GM19351 (cell line): ENCODE results near the gene SPEN.
A peak's percentile ranks its signal among the peaks of the same experiment; 100 is the strongest.

ENCODE experiments used
- ATAC-seq: cut with Tn5 transposase; IDR thresholded peaks from one replicate; pipeline ENCODE4 v1.9.1; 2021; ENCODE audit warnings: mild to moderate bottlenecking, moderate library complexity; ENCODE audit not compliant: unreplicated experiment

The SPEN gene

DNA sequence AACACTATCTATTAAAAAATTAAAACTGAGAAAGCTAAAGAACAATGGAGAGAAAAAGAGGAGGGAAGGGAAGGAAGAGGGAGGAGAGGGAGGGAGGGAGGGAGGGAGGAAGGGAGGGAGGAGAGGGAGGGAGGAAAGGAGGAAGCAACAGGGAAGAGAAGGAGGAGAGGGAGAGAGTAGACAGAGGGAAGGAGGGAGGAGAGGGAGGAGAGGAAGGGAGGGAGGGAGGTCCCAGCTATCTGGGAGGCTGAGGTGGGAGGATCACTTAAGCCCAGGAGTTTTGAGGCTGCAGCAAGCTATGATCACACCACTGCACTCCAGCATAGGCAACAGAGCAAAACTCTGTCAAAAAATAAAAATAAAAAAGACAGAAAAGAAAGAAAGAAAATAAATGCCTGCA, 111.9 kb downstream of the SPEN start:
- no peak for ATAC-seq

DNA sequence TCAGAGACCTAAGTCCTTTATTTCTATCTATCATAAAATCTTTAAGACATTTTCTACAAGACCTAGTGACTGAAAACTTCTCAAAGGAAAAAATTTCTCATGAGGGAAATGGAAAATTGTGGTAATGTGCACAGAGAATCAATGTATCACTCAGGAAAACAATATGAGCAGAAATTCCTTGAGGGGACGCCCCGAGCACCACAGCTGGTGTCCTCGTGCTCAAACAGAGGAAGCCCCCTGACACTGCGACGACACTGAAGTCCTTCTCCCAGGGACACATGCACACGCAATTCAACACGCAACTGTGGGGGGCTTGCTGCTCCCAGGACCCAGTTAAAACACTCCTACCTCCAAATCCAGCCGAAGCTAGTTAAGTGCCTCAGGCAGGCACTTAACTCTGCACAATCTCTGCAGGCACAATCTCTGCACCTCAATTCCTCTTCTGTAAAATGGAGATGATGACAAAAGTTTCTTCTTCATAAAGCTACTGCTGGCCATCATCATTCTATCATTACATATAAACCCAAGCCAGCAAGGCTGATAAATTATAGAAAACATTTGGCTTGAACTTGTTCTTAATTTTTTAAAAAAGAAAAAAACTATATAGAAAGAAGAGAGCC, 112.4 kb downstream of the SPEN start:
- ATAC-seq = no peak

DNA sequence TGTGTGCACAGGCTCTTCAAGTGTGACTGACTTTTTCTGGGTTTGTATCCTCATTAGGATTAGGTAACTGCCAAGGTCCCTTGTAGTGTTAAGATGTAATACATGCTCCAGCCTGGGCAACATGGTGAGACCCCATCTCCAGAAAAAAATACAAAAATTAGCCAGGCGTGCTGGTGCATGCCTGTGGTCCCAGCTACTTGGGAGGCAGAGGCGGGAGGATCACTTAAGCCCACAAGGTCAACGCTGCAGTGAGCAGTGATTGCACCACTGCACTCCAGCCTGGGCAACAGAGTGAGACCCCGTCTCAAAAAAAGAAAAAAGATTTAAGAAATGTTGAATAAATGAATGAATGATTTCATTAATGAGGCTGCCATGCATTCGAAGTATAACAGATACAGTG, 113.3 kb downstream of the SPEN start:
- ATAC-seq = no peak

- ATAC-seq = no peak
These were observed 114.0 kb downstream of the SPEN start for GRCh38 chr1:15961492-15961891.

DNA sequence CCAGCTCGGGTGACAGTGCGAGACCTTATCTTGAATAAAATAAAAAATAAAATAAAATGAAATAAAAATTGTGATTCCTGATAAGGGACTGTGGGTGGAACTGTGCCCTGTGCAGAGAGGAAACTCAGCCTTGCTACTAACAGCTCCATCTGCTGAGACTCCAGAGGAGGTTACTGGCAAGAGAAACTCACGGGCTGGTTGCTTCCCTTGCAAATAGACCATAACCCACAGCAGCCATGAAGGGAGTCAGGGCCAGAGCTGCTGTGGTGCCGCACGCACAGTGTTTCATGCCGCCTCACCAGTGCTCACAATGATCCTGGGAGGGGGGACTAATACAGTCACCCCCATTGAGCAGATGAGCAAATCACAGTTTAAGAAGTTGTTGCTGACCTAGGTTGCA, 114.7 kb downstream of the SPEN start:
- ATAC-seq = no peak

DNA sequence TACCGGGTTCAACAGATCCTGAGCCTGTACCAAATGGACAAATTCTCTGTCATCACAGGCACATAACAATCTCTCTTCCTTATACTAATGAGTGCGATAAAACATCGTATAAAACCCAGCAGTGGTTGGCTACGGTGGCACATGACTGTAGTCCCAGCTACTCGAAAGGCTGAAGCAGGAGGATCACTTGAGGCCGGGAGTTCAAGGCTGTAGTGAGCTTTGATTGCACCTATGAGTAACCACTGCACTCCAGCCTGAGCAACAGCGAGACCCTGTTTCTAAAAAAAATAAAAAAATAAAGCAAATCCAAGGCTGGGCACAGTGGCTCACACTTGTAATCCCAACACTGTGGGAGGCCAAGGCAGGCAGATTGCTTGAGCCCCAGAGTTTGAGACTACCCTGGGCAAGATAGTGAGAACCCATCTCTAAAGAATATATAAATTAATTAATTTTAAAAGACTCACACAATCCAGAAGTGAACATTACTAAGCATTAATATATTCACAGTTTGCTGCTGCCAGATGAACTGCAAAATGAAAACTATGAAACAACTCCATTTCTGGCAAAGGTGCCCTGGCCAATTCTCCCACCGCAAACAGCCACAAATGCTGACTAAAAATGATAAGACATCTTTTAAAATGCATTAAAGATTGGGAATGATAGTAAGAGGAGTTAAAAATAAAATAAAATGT, 115.3 kb downstream of the SPEN start:
- ATAC-seq = no peak

- no peak for ATAC-seq
These were observed 116.0 kb downstream of the SPEN start for GRCh38 chr1:15963363-15963967.

GRCh38 chr1:15963968-15964648, 116.6 kb downstream of the SPEN start:
- peak; percentile 49 for ATAC-seq

GRCh38 chr1:15965228-15965767, 117.8 kb downstream of the SPEN start:
- no peak for ATAC-seq

DNA sequence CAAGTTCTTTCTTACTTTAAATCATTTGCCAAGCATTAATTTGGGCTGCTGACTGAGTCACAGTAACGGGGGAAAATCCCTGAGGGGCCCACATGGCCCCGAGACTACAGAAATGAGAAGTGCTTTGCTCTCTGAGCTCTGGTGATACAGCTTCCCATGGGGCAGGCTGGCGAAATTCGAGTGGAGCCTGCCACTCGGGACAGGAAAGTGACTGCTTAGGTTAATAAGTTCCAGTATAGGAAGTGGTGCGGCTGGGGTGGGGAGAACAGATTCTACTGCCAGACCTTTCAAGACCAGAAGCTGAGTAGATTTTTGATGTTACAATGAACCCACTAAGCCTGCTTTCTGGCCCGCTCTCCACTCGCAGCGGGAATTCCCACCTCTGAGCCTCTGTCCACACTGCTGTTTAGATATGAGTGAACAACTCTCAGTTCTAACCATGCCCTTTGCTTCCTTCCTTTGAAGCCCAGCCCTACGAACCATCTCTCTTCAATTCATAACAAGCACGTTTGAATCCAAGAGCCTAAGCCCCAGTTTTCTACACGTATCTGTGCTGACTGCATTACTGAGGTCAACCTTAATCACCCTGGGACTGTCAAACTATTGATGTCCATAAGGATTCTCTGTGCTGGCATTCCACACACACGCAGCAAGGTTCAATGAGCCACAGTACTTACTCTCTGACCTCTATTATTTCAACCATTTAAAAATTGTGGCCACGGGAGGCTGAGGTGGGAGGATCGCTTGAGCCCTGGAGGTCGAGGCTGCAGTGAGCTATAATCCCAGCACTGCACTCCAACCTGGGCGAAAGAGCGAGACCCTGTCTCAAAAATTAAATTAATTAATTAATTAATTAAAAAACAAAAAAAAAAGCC, 118.8 kb downstream of the SPEN start:
- ATAC-seq = peak; percentile 67

DNA sequence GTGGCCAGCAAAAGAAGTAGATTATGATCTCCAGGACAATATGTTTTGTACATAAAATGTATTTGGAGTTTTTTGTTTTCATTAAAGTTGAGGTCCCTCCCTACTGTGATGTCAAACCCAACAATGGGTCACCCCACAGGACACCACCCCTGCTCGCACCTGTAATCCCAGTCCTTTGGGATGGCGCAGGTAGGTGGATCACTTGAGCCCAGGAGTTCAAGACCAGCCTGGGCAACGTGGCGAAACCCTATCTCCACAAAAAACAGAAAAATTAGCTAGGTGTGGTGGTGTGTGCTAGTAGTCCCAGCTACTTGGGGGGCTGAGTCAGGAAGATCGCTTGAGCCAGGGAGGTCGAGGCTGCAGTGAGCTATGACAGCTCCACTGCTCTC, 119.4 kb downstream of the SPEN start:
- no peak for ATAC-seq

- no peak for ATAC-seq
These were observed 120.7 kb downstream of the SPEN start for GRCh38 chr1:15968172-15968571.

GRCh38 chr1:15969321-15969880, 121.9 kb downstream of the SPEN start:
- ATAC-seq = no peak

DNA sequence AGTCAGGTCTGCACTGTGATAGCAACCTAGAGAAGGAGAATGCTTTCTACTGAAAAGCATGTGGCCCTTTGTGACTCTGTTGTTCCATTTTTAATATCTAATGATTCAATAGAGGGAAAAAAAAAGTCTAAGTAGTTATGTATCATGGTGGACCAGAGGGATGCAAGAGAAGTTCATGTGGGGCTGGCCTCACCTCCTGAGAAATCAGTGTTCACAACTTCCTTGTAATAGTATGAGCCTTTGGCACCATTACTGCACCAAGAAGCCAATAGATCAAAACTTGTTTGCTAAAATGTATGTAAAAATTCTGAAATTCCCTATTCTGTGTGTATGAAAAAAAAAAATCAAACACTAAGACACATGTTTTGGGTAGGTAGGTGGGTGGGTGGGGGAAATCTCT, 123.4 kb downstream of the SPEN start:
- no peak for ATAC-seq

DNA sequence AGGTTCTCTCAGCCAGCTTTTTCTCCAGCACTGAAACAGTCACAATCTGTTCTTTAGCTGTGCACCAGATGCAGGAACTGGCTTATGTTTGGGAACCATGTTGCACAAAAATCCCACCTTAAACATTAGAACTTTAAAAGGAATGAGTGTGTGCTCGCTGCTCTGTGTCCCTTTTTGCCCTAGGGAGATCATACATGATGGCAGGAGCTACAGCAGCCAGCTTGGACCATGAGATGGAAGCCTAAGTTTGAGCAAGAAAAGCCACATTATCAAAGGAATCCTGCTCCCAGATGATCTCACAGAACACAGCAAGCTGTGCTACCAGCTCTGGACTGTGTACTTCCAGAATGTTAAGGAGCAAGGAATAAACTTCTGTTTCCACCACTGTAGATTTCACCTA, 124.9 kb downstream of the SPEN start:
- ATAC-seq = no peak

DNA sequence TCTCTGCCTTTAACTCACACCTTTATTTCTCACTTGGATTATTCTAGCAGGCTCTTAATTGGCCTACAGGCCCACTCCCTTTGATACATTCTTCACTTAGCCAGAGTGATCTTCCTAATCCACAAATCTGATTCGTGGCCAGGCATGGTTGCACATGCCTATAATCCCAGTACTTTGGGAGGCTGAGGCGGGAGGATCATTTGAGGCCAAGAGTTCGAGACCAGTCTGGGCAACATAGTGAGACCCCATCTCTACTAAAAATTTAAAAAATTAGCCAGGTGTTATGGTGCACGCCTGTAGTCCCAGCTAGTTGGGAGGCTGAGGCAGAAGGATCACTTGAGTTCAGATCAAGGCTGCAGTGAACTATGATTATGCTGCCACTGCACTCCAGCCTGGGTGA, 126.3 kb downstream of the SPEN start:
- no peak for ATAC-seq

DNA sequence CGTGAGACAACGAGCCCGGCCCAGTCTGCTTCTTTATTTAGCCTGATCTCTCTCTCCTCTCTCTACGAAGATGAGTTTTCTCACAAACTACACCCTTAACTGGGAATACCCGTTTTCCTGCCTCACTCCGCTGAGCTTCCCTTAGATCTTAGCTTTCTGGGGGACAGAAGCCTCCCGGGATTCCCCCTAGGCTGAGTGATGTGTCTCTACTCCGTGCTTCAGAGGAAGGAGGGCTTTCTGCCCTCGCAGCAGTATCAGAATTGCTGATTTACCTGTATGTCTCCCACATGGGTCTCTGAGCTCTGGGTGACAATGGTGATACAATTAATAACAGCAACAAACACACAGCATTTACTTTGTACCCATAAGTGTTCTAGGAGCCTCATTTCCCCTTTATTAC, 127.3 kb downstream of the SPEN start:
- no peak for ATAC-seq

GRCh38 chr1:15975358-15975804, 127.9 kb downstream of the SPEN start:
- peak; percentile 56 for ATAC-seq

- ATAC-seq = peak; percentile 74
These were observed 128.5 kb downstream of the SPEN start, which contains the start of gene ZBTB17 for GRCh38 chr1:15975805-15976680. Gene ZBTB17 (minus strand): TSS chr1:15976101. CDS start chr1:15948495, 27,606 bp downstream.
